Measurements from ENCODE around the gene FOXL2.

- TF ChIP-seq PAX5 (IDR thresholded peaks at IDR 0.05; ENCODE audit: borderline replicate concordance, low read depth, low read length): no peak
- no peak for TF ChIP-seq IKZF1 (conservative IDR thresholded peaks at IDR 0.05)
- no peak for TF ChIP-seq CTCF (IDR thresholded peaks at IDR 0.05 in 2 of 3, conservative IDR thresholded peaks at IDR 0.05 in 1 of 3; ENCODE audit: control insufficient read depth in 2 of 3, extremely low read depth in 1 of 3, insufficient read depth in 1 of 3, low read depth in 3 of 3, low read length in 3 of 3)
- TF ChIP-seq NR2C2 (IDR thresholded peaks at IDR 0.05; ENCODE audit: borderline replicate concordance, control insufficient read depth, insufficient read length, low read depth): no peak
- TF ChIP-seq POLR2AphosphoS2 (IDR thresholded peaks at IDR 0.05; ENCODE audit: low read depth, low read length): no peak
- TF ChIP-seq ZNF592 (IDR thresholded peaks at IDR 0.05): no peak
- no peak for TF ChIP-seq LARP7 (IDR thresholded peaks at IDR 0.05)
- no peak for TF ChIP-seq EP300 (IDR thresholded peaks at IDR 0.05; ENCODE audit: borderline replicate concordance in 1 of 2, control insufficient read depth in 1 of 2, low read depth in 2 of 2, low read length in 2 of 2)
These were observed 29.1 kb upstream of the FOXL2 start for GRCh38 chr3:138976047-138976446.
